HG02588 (cell line): ENCODE results near the gene DKK3.
"Not testable (repeated sequence)": the region's sequence is repeated elsewhere in the genome, so short reads cannot be mapped to it uniquely, and the experiment has no call there.

Experiments
- ATAC-seq: cut with Tn5 transposase; IDR thresholded peaks from one replicate; pipeline ENCODE4 v1.9.1; 2021; ENCODE audit warnings: mild to moderate bottlenecking, moderate library complexity; ENCODE audit not compliant: unreplicated experiment

Gene DKK3

DNA sequence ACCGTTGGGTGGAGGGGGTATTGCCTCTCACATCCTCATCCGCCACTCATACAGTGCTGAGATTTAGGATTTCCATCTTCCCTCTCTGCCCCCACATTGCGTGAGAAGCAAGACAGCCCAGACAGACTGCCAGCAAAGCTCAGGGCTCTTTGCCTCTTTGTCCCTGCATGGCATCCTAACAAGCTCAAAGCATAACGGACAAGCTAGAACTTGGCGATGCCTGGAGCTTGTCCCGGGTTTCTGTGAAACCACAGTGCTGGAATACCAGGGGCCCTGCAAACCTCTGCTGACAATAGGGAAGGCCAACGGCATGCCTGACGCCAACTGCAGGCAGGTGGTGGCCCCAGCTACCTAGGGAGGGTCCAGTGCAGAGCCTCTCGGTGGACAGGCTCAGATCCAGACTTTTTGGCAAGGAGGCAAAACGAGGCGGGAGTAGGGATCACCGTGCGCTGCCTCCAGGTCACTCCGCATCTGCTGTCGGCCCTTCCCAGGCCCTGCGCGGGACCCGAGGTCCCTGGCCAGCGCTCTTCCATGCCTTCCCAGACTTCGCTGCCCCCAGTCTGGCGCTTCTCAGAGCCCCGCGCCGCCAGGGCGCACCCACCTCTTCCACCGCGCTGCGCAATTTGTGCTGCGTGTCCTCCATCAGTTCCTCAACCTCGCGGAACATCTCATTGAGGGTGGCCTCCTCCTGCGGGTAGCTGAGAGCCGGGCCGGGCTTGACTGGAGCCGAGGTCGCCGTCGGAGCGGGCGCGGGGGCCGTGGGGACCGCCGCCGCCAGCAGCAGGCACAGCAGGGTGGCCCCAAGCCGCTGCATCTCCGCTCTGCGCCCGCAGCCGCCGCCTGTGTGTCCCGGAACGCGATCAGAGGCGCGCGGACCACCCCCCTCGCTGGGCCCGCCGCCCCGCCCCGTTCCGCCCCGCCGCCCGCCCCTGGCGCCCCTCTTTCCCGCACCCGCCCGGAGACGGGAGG lies at the start of gene DKK3:
Gene DKK3 (minus strand): TSS at position 858 of the 969 bp plus-strand sequence. CDS start 44 bp downstream, at position 814.
- no peak for ATAC-seq

DNA sequence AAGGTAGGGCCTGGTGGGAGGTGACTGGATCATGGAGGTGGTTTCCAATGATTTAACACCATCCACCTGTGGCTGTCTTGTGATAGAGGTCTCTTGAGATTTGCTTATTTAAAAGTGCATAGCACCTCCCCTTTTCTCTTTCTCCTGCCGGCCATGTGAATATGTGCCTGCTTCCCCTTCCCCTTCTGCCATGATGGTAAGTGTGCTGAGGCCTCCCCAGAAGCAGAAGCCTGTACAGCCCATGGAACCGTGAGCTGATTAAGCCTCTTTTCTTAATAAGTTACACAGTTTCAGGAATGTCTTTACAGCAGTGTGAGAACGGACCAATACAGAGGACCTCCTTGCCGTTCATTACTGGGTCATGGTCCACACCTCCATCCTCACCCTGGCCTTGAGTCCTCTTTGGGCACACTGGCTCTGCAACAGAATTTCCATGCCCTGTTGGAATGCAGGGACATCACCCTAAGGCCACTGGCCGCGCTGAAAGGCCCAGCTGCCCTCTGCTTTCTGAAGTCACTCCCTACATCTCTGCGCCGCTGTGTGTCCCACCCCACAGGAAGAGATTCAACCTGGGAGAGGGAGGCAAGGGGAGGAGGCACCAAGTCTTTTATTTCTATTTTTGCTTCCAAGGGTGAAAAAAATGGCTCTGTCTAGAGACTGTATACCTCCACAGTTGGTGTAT lies 49.0 kb upstream of the DKK3 start:
- ATAC-seq, result no peak

DNA sequence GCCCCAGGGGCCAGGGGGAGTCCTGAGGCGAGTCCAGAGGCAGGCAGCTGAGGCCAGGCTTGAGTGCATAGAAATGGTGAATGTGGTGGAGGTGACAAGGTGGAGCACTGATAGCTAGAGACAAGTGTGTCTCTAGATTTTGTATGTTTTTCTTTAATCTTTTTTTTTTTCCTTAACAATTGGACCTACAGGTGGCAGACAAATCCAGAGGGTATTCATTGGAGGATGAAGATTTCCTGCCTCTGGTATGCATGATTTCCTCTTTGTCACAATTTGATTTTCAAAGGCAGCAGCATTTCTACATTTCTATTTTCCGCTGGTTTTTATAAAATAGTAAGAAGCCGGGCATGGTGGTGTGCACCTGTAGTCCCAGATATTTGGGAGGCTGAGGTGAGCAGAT lies 47.7 kb upstream of the DKK3 start:
- ATAC-seq, result no peak

- ATAC-seq, result no peak
Observed at GRCh38 chr11:12053606-12054361, 45.4 kb upstream of the DKK3 start.

DNA sequence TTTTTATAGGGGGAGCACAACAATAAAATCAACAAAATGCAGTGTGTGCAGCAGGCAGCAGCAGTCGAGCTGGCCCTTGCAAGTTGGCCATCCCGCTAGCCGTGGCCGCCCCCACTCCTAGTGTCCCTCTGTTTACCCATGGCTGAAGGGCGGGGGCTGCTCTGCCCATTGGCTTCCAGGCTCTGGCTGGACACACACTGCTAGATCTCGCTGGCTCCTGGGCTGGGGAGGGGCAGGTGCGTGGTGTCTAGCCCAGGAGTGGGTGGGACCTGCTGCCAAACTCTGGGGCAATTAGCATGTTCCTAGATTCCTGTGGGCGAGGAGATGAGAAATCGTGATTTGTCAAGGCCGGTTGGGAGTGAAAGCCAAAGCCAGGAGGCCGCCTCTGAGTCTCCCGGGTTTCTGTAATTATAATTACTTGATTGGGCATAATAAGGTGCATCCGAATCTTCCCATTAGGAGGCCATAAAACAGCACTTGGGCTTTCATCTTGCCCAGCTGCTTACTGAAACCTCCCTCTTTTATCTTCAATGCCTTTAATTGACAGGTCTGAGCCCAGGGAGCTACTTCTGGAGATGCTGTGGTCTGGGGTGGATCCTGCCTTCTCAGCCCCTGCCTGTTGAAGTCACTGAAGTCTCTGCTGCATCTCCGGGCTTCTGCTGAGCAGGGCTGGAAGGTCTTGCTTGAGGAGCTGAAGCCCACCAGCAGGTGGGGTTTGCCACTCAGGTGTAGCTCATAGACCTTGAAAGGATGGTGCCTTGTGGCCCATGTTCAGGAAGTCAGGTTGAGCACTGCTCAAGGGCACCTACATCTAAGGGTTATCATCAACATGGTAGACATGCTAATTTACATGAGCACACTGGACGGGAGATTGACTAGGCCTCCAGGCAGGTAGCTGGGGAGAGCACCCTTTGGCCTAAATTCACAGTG lies 44.5 kb upstream of the DKK3 start:
- ATAC-seq, result no peak

- ATAC-seq, result no peak
Observed at GRCh38 chr11:12051287-12051662, 42.8 kb upstream of the DKK3 start.

- no peak for ATAC-seq
Observed at GRCh38 chr11:12050470-12051286, 42.3 kb upstream of the DKK3 start.

- no peak for ATAC-seq
Observed at GRCh38 chr11:12048936-12049790, 40.7 kb upstream of the DKK3 start.

DNA sequence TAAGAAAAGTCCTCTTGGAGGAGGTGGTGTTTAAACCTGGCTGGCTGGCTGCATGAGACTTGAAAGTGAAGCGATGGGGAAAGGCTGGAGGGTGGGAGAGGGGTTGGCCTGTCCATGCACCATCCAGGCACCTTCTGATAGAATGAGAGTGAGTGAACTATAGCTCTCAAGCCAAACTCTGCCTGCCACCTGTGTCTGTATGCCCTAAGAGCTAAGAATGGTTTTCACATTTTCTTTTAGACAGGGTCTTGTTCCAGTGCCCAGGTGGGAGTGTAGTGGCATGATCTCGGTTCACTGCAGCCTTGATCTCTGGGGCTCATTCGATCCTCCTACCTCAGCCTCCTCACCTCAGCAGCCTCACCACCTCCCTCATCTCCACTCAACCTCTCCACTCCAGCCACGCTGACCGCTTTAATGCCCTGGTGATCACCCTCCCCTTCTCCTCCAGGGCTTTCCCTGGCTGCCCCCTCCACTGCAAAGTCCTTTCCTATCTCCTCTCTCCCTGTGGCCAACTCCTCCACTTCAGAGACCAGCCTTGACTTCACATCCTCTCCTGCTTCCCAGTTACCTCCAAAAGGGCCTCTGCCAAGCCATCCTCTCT lies 38.3 kb upstream of the DKK3 start:
- ATAC-seq, result no peak

- ATAC-seq, result no peak
Observed at GRCh38 chr11:12045914-12046635, 37.6 kb upstream of the DKK3 start.

- no peak for ATAC-seq
Observed at GRCh38 chr11:12044799-12045198, 36.4 kb upstream of the DKK3 start.

DNA sequence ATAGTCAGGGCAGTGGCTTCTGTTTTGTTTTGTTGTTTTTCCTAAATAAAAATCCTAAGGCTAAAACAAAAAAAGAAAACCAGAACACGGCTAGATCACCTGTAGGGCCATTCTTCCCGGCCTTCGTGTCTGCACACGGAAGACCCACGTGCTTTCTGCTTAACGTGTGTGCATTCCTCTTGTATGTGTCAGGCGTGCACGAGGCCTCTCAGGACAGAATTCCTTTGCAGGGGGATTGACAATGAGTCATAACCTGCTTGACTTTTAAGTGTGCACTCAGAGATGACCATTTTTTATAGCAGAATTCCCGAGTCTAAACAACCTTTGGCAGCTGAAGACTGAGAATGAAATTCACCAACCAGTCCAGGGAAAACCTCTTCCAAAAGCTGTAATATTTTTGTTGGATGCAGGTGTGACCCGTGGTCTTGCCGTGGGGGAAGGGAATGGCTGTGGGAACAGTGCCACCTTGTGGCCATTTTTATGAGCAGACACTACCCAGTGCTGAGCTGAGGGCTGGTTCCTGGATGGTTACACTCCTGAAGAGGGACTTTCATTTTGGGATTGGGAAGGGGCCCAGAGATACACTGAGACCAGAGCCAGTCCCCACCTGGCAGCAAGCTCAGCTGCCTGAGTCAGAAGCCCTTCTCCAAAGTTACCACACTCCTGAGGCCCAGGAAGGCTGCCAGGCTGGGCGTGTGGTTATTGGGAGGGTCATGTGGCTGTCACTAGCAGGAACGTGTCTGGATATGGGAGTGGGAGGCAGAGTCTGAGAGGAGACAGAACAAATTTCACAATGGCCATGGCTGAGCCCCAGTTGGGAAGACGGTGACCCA lies 35.7 kb upstream of the DKK3 start:
- no peak for ATAC-seq

DNA sequence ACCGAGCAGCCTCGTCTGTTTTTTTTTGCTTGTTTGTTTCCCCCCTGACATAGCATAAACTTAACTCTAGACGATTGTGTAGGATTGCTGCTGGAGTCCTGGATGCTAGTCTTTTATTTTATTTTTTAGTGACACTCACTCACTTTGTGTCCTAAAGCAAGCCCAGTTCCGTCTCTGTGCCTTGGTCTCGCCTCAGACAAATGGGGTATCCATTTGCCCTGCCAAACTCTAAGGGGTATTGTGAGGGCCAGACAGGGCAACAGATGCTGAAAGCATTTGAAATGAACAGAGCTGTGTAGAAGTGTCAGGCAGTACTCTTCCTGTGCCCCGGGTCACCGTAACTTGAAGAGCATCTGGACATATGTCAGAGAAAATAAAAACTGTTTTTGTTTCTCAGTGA lies 34.8 kb upstream of the DKK3 start:
- no peak for ATAC-seq

DNA sequence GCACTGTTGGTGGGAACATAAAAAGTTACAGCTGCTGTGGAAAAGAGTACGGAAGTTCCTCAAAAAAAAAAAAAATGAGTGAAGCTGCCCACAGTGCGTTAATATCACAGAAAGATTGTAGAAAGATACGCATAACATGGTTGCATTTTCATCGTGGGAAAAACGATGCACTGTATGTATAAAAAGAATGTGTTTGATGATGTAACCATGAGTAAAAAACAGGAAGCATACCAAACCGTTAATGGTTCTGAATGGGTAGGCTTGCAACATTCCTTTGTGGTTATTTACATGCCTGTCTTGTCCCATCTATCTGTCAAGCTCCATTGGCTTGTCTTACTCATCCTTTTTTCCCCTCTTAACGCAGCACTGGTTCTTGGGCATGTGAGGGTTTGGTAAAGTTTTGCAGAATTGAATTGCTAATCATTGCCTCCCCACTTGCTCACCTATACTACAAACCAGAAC lies 33.8 kb upstream of the DKK3 start:
- ATAC-seq, result no peak

DNA sequence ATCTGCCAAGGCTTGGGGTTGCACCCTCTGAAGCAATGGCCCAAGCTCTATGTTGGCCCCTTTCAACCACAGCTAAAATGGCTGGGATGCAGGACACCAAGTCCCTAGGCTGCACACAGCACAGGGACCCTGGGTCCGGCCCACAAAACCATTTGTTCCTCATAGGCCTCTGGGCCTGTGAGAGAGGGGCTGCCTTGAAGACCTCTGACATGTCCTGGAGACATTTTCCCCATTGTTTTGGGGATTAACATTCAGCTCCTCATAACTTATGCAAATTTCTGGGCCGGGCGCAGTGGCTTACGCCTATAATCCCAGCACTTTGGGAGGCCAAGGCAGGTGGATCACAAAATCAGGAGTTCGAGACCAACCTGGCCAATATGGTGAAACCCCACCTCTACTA lies 32.3 kb upstream of the DKK3 start:
- not testable (repeated sequence) for ATAC-seq

DNA sequence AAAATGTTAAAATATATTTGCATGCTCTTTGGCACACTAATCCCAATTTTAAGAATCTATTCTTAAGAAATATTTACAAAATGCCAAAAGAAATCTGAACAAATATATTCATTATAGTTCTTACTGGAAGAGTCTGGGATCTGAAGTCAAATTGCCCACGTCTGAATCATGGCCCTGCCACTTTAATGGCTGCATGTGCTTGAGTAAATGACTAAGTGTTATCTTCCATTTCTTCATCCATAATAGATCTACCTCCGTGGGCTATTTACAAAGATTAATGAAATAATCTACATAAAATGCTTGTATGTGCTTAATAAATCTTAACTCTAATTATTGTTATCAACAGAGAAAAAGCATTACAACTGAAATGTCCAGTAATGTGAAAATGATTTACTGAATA lies 24.5 kb upstream of the DKK3 start:
- ATAC-seq, result no peak
